CD4-positive, alpha-beta T cell (primary cell): ENCODE data around the gene FLT3LG. TPM values are rescaled to one million over a fixed set of nuclear protein-coding genes. Genes with fewer than 3 reads are reported as not detected.
"Not testable (repeated sequence)": the region's sequence is repeated elsewhere in the genome, so short reads cannot be mapped to it uniquely, and the experiment has no call there.

Experiments
- ATAC-seq: fragments of 200-7000 bp; cut with Tn5 transposase; one replicate; pipeline ENCODE4 v1.10.0; 2022; ENCODE audit warnings: mild to moderate bottlenecking; ENCODE audit not compliant: poor library complexity
- CTCF ChIA-PET: fragments of 350-600 bp; sonication (Branson Sonifier 250); formaldehyde crosslinking; loops from one replicate; lab custom pipeline; 2021; ENCODE audit warnings: antibody characterized with exemption, inconsistent platforms; lab: Charles Lee
- POLR2A ChIA-PET: fragments of 350-600 bp; sonication (Branson Sonifier 250); formaldehyde crosslinking; loops from one replicate; lab custom pipeline; 2021; ENCODE audit warnings: antibody characterized with exemption, inconsistent platforms; lab: Charles Lee
- DNase-seq, 14 experiments: peaks; one replicate each; pipeline ENCODE4 v3.0.0-alpha.2; 2013 to 2020; ENCODE audit warnings: mixed read lengths in 2 of 14
- H3K27ac ChIP-seq, 2 donors: one replicate each; pipeline versions ENCODE4 v1.5.1 to v1.7.0; 2013; ENCODE audit warnings: low read length in 2 of 2, low read depth in 1 of 2, mild to moderate bottlenecking in 1 of 2
- H3K27me3 ChIP-seq, 2 experiments: 1 replicate in 1 of 2; 2 replicates in 1 of 2; pipeline versions ENCODE4 v1.6.1 to v1.7.0; 2013; ENCODE audit warnings: low read length in 2 of 2, control low read depth in 1 of 2, mild to moderate bottlenecking in 1 of 2, moderate library complexity in 1 of 2; ENCODE audit not compliant: insufficient read depth in 2 of 2, control insufficient read depth in 1 of 2
- H3K36me3 ChIP-seq: one replicate; pipeline ENCODE4 v1.6.1; 2013; ENCODE audit warnings: low read length, control low read depth; ENCODE audit not compliant: insufficient read depth
- H3K4me1 ChIP-seq: one replicate; pipeline ENCODE4 v1.6.1; 2013; ENCODE audit warnings: low read length, control low read depth; ENCODE audit not compliant: insufficient read depth
- H3K4me3 ChIP-seq: one replicate; pipeline ENCODE4 v1.5.1; 2013; ENCODE audit warnings: mild to moderate bottlenecking, low read length, moderate library complexity
- H3K9me3 ChIP-seq, 2 experiments: 1 replicate in 1 of 2; 2 replicates in 1 of 2; pipeline versions ENCODE4 v1.6.1 to v1.7.0; 2013; ENCODE audit warnings: low read length in 2 of 2, mild to moderate bottlenecking in 2 of 2, control low read depth in 1 of 2, moderate library complexity in 1 of 2; ENCODE audit not compliant: control insufficient read depth in 1 of 2, insufficient read depth in 1 of 2
- H3K27ac Mint-ChIP-seq: one replicate; pipeline ENCODE4 v1.8.0; 2020; ENCODE audit warnings: mixed read lengths
- H3K27me3 Mint-ChIP-seq: one replicate; pipeline ENCODE4 v1.8.0; 2021; ENCODE audit warnings: mixed read lengths
- H3K36me3 Mint-ChIP-seq: one replicate; pipeline ENCODE4 v1.8.0; 2021; ENCODE audit warnings: low read depth, mixed read lengths
- H3K4me1 Mint-ChIP-seq: one replicate; pipeline ENCODE4 v1.8.0; 2021; ENCODE audit warnings: low read depth, mixed read lengths
- H3K4me3 Mint-ChIP-seq: one replicate; pipeline ENCODE4 v1.8.0; 2020; ENCODE audit warnings: mild to moderate bottlenecking, mixed read lengths
- H3K9me3 Mint-ChIP-seq: one replicate; pipeline ENCODE4 v1.8.0; 2020; ENCODE audit warnings: mixed read lengths
- intact Hi-C, 2 experiments: fragments of 100-400 bp; cut with DNase I in 1 of 2; cut with micrococcal nuclease in 1 of 2; formaldehyde crosslinking; loops; one replicate each; pipeline versions ENCODE4 v1.15.1 to v1.9.0; 2023 to 2025; cut with DNase I, micrococcal nuclease
- total RNA-seq, 174 experiments: library from RNA in 2 of 174; stranded (reverse) in 2 of 174; gene quantifications; one replicate each; pipeline ENCODE4 v1.2.3 and lab custom pipeline; 2021 to 2026
- TF ChIP-seq, protein P1 (sequence below): fragments of 200-600 bp; IDR thresholded peaks from one replicate; pipeline ENCODE4 v1.8.0; 2022; ENCODE audit warnings: antibody characterized with exemption, mild to moderate bottlenecking

Gene FLT3LG
- total RNA-seq, 2 experiments from 2014 or later: 311 to 325 TPM

DNA sequence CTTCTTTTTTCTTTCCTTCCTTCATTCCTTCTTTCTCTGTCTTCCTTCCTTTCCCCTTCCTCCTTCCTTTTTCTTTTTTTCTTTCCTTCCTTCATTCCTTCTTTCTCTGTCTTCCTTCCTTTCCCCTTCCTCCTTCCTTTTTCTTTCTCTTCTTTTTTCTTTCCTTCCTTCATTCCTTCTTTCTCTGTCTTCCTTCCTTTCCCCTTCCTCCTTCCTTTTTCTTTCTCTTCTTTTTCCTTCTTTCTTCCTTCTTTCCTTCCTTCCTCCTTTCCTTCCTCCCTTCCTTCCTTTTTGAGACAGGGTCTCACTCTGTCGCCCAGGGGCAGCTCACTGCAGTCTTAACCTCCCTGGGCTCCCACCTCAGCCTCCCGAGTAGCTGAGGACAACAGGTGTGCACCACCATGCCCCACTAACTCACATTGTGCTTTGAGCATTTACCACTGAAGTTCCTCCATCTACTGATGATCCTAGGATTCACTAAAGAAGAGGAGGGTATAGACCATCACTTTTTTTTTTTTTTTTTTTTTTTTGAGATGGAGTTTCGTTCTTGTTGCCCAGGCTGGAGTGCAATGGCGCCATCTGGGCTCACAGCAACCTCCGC lies 29.8 kb upstream of the FLT3LG start:
- Mint-ChIP-seq H3K4me1 (peaks cover 41% of the 10 kb centered on the region), H3K27ac (peak overlapping the region; percentile 84), H3K4me3 (peak overlapping the region; percentile 85), H3K36me3 (peaks cover 38% of the 10 kb centered on the region), H3K27me3 (peaks cover 40% of the 10 kb centered on the region)
- intact Hi-C loops: loop anchor here in 1 of 2 experiments (5.0 to 10.0 kb wide), 2 partner anchors 112 to 449 kb away; partner anchors contain the start of genes GYS1 and RUVBL2
- not testable (repeated sequence) for H3K9me3 ChIP-seq, H3K27ac ChIP-seq, H3K9me3 Mint-ChIP-seq, ATAC-seq, H3K4me3 ChIP-seq, DNase-seq
- ChIA-PET POLR2A (interaction anchor here (0.7 to 1.1 kb wide), 3 partner anchors 25 to 52 kb away, joined by 3 to 5 read pairs (median 3); partner anchors contain the start of gene FLT3LG), CTCF (interaction anchor here (0.6 to 3.9 kb wide), 11 partner anchors 7 to 188 kb away, joined by 3 to 19 read pairs (median 5); partner anchors contain the start of genes FLT3LG and PIH1D1)
- H3K4me1 ChIP-seq: peaks cover 51% of the 10 kb centered on the region
- peaks cover 23% of the 10 kb centered on the region for H3K36me3 ChIP-seq
- peaks cover 32 to 33% of the 10 kb centered on the region in 2 experiments for H3K27me3 ChIP-seq

DNA sequence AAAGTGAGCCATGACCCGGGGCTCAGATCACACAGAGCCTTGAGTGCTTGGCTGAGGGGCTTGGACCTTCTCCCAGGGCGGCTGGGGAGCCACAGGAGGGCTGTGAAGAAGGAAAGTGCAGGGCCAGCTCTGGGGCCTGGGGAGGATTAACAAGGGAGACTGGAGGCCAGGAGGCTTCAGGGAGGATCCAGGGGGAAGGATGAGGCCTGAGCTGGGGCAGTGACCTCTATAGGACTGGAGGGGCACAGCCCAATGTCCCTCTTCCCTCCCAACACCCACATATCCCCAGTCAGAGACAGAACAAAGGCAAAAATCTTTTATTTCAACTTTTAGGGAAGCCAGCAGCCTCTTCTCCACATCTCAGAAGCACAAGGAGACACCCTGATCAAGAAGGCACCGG lies 28.0 kb upstream of the FLT3LG start:
- TF ChIP-seq, protein P1, sequence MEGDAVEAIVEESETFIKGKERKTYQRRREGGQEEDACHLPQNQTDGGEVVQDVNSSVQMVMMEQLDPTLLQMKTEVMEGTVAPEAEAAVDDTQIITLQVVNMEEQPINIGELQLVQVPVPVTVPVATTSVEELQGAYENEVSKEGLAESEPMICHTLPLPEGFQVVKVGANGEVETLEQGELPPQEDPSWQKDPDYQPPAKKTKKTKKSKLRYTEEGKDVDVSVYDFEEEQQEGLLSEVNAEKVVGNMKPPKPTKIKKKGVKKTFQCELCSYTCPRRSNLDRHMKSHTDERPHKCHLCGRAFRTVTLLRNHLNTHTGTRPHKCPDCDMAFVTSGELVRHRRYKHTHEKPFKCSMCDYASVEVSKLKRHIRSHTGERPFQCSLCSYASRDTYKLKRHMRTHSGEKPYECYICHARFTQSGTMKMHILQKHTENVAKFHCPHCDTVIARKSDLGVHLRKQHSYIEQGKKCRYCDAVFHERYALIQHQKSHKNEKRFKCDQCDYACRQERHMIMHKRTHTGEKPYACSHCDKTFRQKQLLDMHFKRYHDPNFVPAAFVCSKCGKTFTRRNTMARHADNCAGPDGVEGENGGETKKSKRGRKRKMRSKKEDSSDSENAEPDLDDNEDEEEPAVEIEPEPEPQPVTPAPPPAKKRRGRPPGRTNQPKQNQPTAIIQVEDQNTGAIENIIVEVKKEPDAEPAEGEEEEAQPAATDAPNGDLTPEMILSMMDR: no peak
- no peak for DNase-seq
- H3K4me1 Mint-ChIP-seq: peaks cover 41% of the 10 kb centered on the region
- POLR2A ChIA-PET: no interaction called here
- intact Hi-C loops: loop anchor here in 1 of 2 experiments (10.0 kb wide), 1 partner anchor 451 kb away; the partner anchor contains the start of genes GYS1 and RUVBL2
- no peaks in the 10 kb centered on the region for H3K9me3 ChIP-seq
- peaks cover 14 to 15% of the 10 kb centered on the region in 2 experiments for H3K27me3 ChIP-seq
- no peak overlapping the region for H3K4me3 ChIP-seq
- peak overlapping the region; percentile 25 for H3K4me3 Mint-ChIP-seq
- ATAC-seq: no peak
- peaks cover 32% of the 10 kb centered on the region for H3K36me3 ChIP-seq
- peaks cover 63% of the 10 kb centered on the region for H3K4me1 ChIP-seq
- H3K36me3 Mint-ChIP-seq: peaks cover 53% of the 10 kb centered on the region
- CTCF ChIA-PET: interaction anchor here (1.2 to 3.9 kb wide), 5 partner anchors 13 to 30 kb away, joined by 3 to 19 read pairs (median 7); partner anchors contain the start of gene FLT3LG
- no peak overlapping the region for H3K27ac Mint-ChIP-seq
- peaks cover 22% of the 10 kb centered on the region for H3K27me3 Mint-ChIP-seq
- no peak overlapping the region for H3K27ac ChIP-seq
- H3K9me3 Mint-ChIP-seq: no peaks in the 10 kb centered on the region

GRCh38 chr19:49447485-49448431 lies 26.3 kb upstream of the FLT3LG start:
- TF ChIP-seq, protein P1: no peak
- peaks cover 63% of the 10 kb centered on the region for H3K4me1 ChIP-seq
- ChIA-PET CTCF (interaction anchor here (0.6 to 1.4 kb wide), 3 partner anchors 22 to 56 kb away, joined by 3 read pairs; no protein-coding TSS in a partner anchor), POLR2A (no interaction called here)
- H3K4me3 ChIP-seq: no peak overlapping the region
- Mint-ChIP-seq H3K27me3 (peaks cover 8% of the 10 kb centered on the region), H3K36me3 (peaks cover 62% of the 10 kb centered on the region), H3K9me3 (no peaks in the 10 kb centered on the region), H3K4me3 (no peak overlapping the region), H3K27ac (peak overlapping the region; percentile 20), H3K4me1 (peaks cover 41% of the 10 kb centered on the region)
- H3K27me3 ChIP-seq: no peaks in the 10 kb centered on the region
- DNase-seq (peak in 2 of 14 experiments; percentile 16 to 53), ATAC-seq (no peak)
- H3K36me3 ChIP-seq: peaks cover 32% of the 10 kb centered on the region
- H3K9me3 ChIP-seq: no peaks in the 10 kb centered on the region
- intact Hi-C loops: loop anchor here in 1 of 2 experiments (10.0 kb wide), 1 partner anchor 453 kb away; the partner anchor contains the start of genes GYS1 and RUVBL2
- no peak overlapping the region for H3K27ac ChIP-seq
